ENCODE data around the gene SMIM27.

GRCh38 chr9:32503008-32503407 is 49.1 kb upstream of the SMIM27 start:
- TF ChIP-seq CTCF (IDR thresholded peaks at IDR 0.05; ENCODE audit: borderline replicate concordance, extremely low read depth, low read length, poor library complexity, severe bottlenecking) (no peak), EZH2 (IDR thresholded peaks at IDR 0.05; ENCODE audit: borderline replicate concordance, low read depth, low read length, severe bottlenecking) (no peak)
